Neural cell (in vitro differentiated cells): ENCODE results near the gene PACSIN2. TPM values are rescaled to one million over a fixed set of nuclear protein-coding genes. Genes with fewer than 3 reads are reported as not detected.

Experiments used
- H2AFZ ChIP-seq: fragments of 200-600, 300-800 bp; sonication (generic), shearing (Covaris generic); 2 replicates; pipeline ENCODE4 v1.6.0; 2014; ENCODE audit warnings: low read depth, mild to moderate bottlenecking, antibody characterized with exemption, low read length, moderate library complexity
- H3F3A ChIP-seq: fragments of 200-600 bp; shearing (Covaris generic); 2 replicates; pipeline ENCODE4 v1.6.1; 2016; ENCODE audit warnings: mild to moderate bottlenecking, moderate library complexity, mixed read lengths, antibody characterized with exemption, low read length; ENCODE audit not compliant: insufficient read depth, poor library complexity, severe bottlenecking
- H3K27ac ChIP-seq: fragments of 200-600, 300-800 bp; sonication (generic), shearing (Covaris generic); 2 replicates; pipeline ENCODE4 v1.5.1; 2014; ENCODE audit warnings: mild to moderate bottlenecking, low read length, moderate library complexity
- H3K27me3 ChIP-seq: fragments of 300-800, 200-600 bp; sonication (generic), shearing (Covaris generic); 2 replicates; pipeline ENCODE4 v1.6.0; 2014; ENCODE audit warnings: mild to moderate bottlenecking, low read depth, low read length, moderate library complexity; ENCODE audit not compliant: insufficient read depth
- H3K36me3 ChIP-seq: fragments of 300-800, 200-600 bp; sonication (generic), shearing (Covaris generic); 2 replicates; pipeline ENCODE4 v1.5.1; 2014; ENCODE audit warnings: mild to moderate bottlenecking, antibody characterized with exemption, low read length, moderate library complexity; ENCODE audit not compliant: insufficient read depth
- H3K4me2 ChIP-seq: fragments of 300-800, 200-600 bp; sonication (generic), shearing (Covaris generic); 2 replicates; pipeline ENCODE4 v1.6.0; 2014; ENCODE audit warnings: mild to moderate bottlenecking, low read length
- H3K4me3 ChIP-seq: fragments of 300-800, 200-600 bp; sonication (generic), shearing (Covaris generic); 2 replicates; pipeline ENCODE4 v1.5.1; 2014; ENCODE audit warnings: mild to moderate bottlenecking, low read length, moderate library complexity
- H3K79me2 ChIP-seq: fragments of 200-600 bp; shearing (Covaris generic); replicated peaks from 2 replicates; pipeline ENCODE4 v1.6.0; 2014; ENCODE audit warnings: mild to moderate bottlenecking, low read length, moderate library complexity; ENCODE audit not compliant: insufficient read depth
- H3K9ac ChIP-seq: fragments of 300-800, 200-600 bp; sonication (generic), shearing (Covaris generic); 2 replicates; pipeline ENCODE4 v1.6.1; 2016; ENCODE audit warnings: mild to moderate bottlenecking, low read length, mixed read lengths
- H3K9me2 ChIP-seq: fragments of 200-600 bp; shearing (Covaris generic); 2 replicates; pipeline ENCODE4 v1.6.1; 2016; ENCODE audit warnings: mild to moderate bottlenecking, low read length, mixed read lengths; ENCODE audit not compliant: insufficient read depth
- H3K9me3 ChIP-seq: fragments of 200-600, 300-800 bp; sonication (generic), shearing (Covaris generic); 2 replicates; pipeline ENCODE4 v1.6.1; 2016; ENCODE audit warnings: mild to moderate bottlenecking, mixed run types, low read length, moderate library complexity, mixed read lengths
- H4K20me1 ChIP-seq: fragments of 200-600 bp; shearing (Covaris generic); 2 replicates; pipeline ENCODE4 v1.6.1; 2016; ENCODE audit warnings: mild to moderate bottlenecking, mixed run types; ENCODE audit not compliant: insufficient read depth
- EP300 ChIP-seq: fragments of 450-650 bp; conservative IDR thresholded peaks from 2 replicates; pipeline ENCODE4 v1.6.1; 2014; ENCODE audit warnings: antibody characterized with exemption, mild to moderate bottlenecking, moderate library complexity; ENCODE audit not compliant: poor library complexity, severe bottlenecking
- EZH2 ChIP-seq: fragments of 200-600, 300-800 bp; shearing (Covaris generic), sonication (generic); IDR thresholded peaks from 2 replicates; pipeline ENCODE4 v1.6.1; 2014; ENCODE audit warnings: antibody characterized with exemption, low read length, borderline replicate concordance, mild to moderate bottlenecking; ENCODE audit not compliant: insufficient read depth, poor library complexity, severe bottlenecking
- MXI1 ChIP-seq: fragments of 450-650 bp; conservative IDR thresholded peaks from 2 replicates; pipeline ENCODE4 v1.6.1; 2014; ENCODE audit warnings: antibody characterized with exemption, mild to moderate bottlenecking; ENCODE audit not compliant: poor library complexity, severe bottlenecking
- POLR2AphosphoS5 ChIP-seq: IDR thresholded peaks from 2 replicates; pipeline ENCODE4 v1.6.1; 2012
- RAD21 ChIP-seq: fragments of 450-650 bp; conservative IDR thresholded peaks from 2 replicates; pipeline ENCODE4 v1.6.1; 2014; ENCODE audit warnings: antibody characterized with exemption, mild to moderate bottlenecking, moderate library complexity
- SMC3 ChIP-seq: fragments of 450-650 bp; conservative IDR thresholded peaks from 2 replicates; pipeline ENCODE4 v1.6.1; 2014; ENCODE audit warnings: antibody characterized with exemption, mild to moderate bottlenecking, moderate library complexity; ENCODE audit not compliant: poor library complexity
- TAF1 ChIP-seq: IDR thresholded peaks from 2 replicates; pipeline ENCODE4 v1.6.1; 2012; ENCODE audit warnings: low read depth
- polyA plus RNA-seq: library from polyadenylated mRNA; depleted of rRNA; stranded (reverse); fragments of >200 nt; gene quantifications from 2 replicates; pipeline ENCODE4 v1.2.3, GENCODE V29; 2014
- TF ChIP-seq, protein P1 (sequence below): fragments of 450-650 bp; IDR thresholded peaks from 2 replicates; pipeline ENCODE4 v1.5.1; 2014; ENCODE audit warnings: antibody characterized with exemption, mild to moderate bottlenecking, moderate library complexity; ENCODE audit not compliant: poor library complexity, severe bottlenecking
- TF ChIP-seq, protein P2 (sequence below): IDR thresholded peaks from 2 replicates; pipeline ENCODE4 v1.6.1; 2012; ENCODE audit warnings: borderline replicate concordance

PACSIN2 gene
- polyA plus RNA-seq, 1 donor from 2014 or later: 47.2 TPM

DNA sequence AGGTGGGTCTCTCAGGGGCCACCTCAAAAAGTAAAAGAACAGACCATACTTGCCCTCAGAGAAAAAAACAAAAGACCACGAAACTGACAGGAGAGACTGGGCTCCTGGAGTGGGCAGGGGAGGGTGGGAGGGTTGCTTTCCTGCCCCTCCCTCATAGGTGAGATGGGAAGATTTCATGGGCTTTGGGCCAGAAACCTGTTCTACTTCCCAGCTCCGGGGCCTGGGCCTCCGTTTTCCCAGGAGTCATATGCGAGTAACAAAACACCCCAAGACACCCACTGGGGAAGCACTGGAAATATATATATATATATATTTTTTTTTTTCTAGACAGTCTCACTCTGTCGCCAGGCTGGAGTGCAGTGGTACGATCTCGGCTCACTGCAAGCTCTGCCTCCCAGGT is 42.7 kb upstream of the PACSIN2 start:
- H3K4me2 ChIP-seq: no peak overlapping the region
- H4K20me1 ChIP-seq: no peaks in the 10 kb centered on the region
- no peaks in the 10 kb centered on the region for H3K9me3 ChIP-seq
- TF ChIP-seq TAF1: no peak
- TF ChIP-seq SMC3: no peak
- H3K4me3 ChIP-seq: no peak overlapping the region
- H3K79me2 ChIP-seq: no peaks in the 10 kb centered on the region
- no peaks in the 10 kb centered on the region for H3F3A ChIP-seq
- no peak overlapping the region for H2AFZ ChIP-seq
- H3K27ac ChIP-seq: no peak overlapping the region
- H3K27me3 ChIP-seq: no peaks in the 10 kb centered on the region
- no peak overlapping the region for H3K9ac ChIP-seq
- no peaks in the 10 kb centered on the region for H3K9me2 ChIP-seq
- H3K36me3 ChIP-seq: no peaks in the 10 kb centered on the region

DNA sequence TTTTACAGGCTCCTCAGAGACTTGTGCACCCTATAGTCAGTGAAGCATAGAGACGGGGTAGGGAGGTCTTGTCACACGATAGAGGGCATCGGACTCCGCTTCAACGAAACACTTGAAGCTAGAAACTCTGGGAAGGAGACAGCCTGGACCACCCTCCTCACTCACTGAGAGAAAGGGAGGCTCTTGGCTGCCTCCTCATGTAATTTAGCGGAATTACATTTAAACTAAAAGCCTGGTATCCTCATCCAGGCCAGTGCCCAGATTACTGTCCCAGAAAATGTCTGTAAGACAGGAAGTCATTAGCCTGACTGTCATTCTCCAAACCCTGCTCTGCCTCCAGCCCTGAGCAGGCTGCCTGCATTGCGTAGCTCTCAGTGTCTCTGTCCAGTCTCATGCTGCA is 38.2 kb upstream of the PACSIN2 start:
- H3K9me2 ChIP-seq: no peaks in the 10 kb centered on the region
- H3K4me3 ChIP-seq: no peak overlapping the region
- H3K36me3 ChIP-seq: no peaks in the 10 kb centered on the region
- H3K27ac ChIP-seq: no peak overlapping the region
- TF ChIP-seq RAD21: no peak
- TF ChIP-seq, protein P1, sequence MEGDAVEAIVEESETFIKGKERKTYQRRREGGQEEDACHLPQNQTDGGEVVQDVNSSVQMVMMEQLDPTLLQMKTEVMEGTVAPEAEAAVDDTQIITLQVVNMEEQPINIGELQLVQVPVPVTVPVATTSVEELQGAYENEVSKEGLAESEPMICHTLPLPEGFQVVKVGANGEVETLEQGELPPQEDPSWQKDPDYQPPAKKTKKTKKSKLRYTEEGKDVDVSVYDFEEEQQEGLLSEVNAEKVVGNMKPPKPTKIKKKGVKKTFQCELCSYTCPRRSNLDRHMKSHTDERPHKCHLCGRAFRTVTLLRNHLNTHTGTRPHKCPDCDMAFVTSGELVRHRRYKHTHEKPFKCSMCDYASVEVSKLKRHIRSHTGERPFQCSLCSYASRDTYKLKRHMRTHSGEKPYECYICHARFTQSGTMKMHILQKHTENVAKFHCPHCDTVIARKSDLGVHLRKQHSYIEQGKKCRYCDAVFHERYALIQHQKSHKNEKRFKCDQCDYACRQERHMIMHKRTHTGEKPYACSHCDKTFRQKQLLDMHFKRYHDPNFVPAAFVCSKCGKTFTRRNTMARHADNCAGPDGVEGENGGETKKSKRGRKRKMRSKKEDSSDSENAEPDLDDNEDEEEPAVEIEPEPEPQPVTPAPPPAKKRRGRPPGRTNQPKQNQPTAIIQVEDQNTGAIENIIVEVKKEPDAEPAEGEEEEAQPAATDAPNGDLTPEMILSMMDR: no peak
- TF ChIP-seq, protein P2, sequence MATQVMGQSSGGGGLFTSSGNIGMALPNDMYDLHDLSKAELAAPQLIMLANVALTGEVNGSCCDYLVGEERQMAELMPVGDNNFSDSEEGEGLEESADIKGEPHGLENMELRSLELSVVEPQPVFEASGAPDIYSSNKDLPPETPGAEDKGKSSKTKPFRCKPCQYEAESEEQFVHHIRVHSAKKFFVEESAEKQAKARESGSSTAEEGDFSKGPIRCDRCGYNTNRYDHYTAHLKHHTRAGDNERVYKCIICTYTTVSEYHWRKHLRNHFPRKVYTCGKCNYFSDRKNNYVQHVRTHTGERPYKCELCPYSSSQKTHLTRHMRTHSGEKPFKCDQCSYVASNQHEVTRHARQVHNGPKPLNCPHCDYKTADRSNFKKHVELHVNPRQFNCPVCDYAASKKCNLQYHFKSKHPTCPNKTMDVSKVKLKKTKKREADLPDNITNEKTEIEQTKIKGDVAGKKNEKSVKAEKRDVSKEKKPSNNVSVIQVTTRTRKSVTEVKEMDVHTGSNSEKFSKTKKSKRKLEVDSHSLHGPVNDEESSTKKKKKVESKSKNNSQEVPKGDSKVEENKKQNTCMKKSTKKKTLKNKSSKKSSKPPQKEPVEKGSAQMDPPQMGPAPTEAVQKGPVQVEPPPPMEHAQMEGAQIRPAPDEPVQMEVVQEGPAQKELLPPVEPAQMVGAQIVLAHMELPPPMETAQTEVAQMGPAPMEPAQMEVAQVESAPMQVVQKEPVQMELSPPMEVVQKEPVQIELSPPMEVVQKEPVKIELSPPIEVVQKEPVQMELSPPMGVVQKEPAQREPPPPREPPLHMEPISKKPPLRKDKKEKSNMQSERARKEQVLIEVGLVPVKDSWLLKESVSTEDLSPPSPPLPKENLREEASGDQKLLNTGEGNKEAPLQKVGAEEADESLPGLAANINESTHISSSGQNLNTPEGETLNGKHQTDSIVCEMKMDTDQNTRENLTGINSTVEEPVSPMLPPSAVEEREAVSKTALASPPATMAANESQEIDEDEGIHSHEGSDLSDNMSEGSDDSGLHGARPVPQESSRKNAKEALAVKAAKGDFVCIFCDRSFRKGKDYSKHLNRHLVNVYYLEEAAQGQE: no peak
- no peak for TF ChIP-seq TAF1
- TF ChIP-seq MXI1: no peak
- TF ChIP-seq EP300: no peak
- TF ChIP-seq EZH2: no peak
- TF ChIP-seq POLR2AphosphoS5: no peak
- no peak for TF ChIP-seq SMC3
- no peak overlapping the region for H2AFZ ChIP-seq
- H3K27me3 ChIP-seq: no peaks in the 10 kb centered on the region
- no peak overlapping the region for H3K4me2 ChIP-seq
- no peaks in the 10 kb centered on the region for H3K9me3 ChIP-seq
- H4K20me1 ChIP-seq: no peaks in the 10 kb centered on the region
- H3K79me2 ChIP-seq: no peaks in the 10 kb centered on the region
- H3K9ac ChIP-seq: no peak overlapping the region
- no peaks in the 10 kb centered on the region for H3F3A ChIP-seq

DNA sequence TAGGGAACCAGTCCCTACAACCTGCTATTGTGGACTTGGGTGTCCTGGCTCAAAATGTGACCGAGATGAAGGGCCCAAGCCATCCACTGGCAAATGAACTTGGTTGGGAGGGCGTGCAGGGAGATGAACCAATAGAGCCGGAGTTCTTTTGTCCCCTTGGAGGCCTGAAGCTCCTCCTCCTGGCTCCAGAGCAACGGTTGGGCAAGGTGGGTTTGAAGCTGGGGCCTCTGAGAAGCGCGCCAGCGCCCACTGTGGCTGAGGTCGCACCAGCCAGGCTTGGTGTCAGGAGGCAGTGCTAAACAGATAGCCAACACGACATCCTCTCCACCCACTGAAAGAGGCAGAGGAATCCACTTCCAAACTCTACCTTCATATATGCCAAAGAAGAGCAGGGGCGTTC is 36.0 kb upstream of the PACSIN2 start:
- Histone ChIP-seq H3K9me2 (no peaks in the 10 kb centered on the region), H3K9ac (no peak overlapping the region), H3K27me3 (no peaks in the 10 kb centered on the region), H3F3A (no peaks in the 10 kb centered on the region), H3K4me3 (no peak overlapping the region), H3K27ac (no peak overlapping the region), H4K20me1 (no peaks in the 10 kb centered on the region), H2AFZ (no peak overlapping the region), H3K79me2 (no peaks in the 10 kb centered on the region), H3K9me3 (no peaks in the 10 kb centered on the region), H3K4me2 (no peak overlapping the region), H3K36me3 (no peaks in the 10 kb centered on the region)
- TF ChIP-seq MXI1: no peak
- TF ChIP-seq, protein P2: no peak
- no peak for TF ChIP-seq RAD21
- TF ChIP-seq POLR2AphosphoS5: no peak
- TF ChIP-seq, protein P1: no peak
- no peak for TF ChIP-seq EZH2
- TF ChIP-seq SMC3: no peak
- TF ChIP-seq TAF1: no peak
- no peak for TF ChIP-seq EP300
